Activated naive CD4-positive, alpha-beta T cell treated with anti-CD3 and anti-CD28 coated beads, Interleukin-2, amount 50 U/mL, for 24 hours (primary cell): ENCODE results near the gene KCNT2.

ENCODE experiments used
- H3K27ac Mint-ChIP-seq: one replicate; pipeline ENCODE4 v1.8.0; 2021; ENCODE audit warnings: mild to moderate bottlenecking, mixed read lengths
- H3K27me3 Mint-ChIP-seq: one replicate; pipeline ENCODE4 v1.8.0; 2021; ENCODE audit warnings: mixed read lengths
- H3K36me3 Mint-ChIP-seq: one replicate; pipeline ENCODE4 v1.8.0; 2021; ENCODE audit warnings: mixed read lengths
- H3K4me1 Mint-ChIP-seq: one replicate; pipeline ENCODE4 v1.8.0; 2021; ENCODE audit warnings: mixed read lengths
- H3K4me3 Mint-ChIP-seq: one replicate; pipeline ENCODE4 v1.8.0; 2021; ENCODE audit warnings: mild to moderate bottlenecking, mixed read lengths
- H3K9me3 Mint-ChIP-seq: one replicate; pipeline ENCODE4 v1.8.0; 2021; ENCODE audit warnings: mixed read lengths

Gene KCNT2

GRCh38 chr1:196377811-196378210 is 230.4 kb downstream of the KCNT2 start:
- no peaks in the 10 kb centered on the region for H3K9me3 Mint-ChIP-seq
- H3K36me3 Mint-ChIP-seq, result no peaks in the 10 kb centered on the region
- no peaks in the 10 kb centered on the region for H3K4me1 Mint-ChIP-seq
- H3K27ac Mint-ChIP-seq, result no peak overlapping the region
- no peaks in the 10 kb centered on the region for H3K27me3 Mint-ChIP-seq
- no peak overlapping the region for H3K4me3 Mint-ChIP-seq

GRCh38 chr1:196376630-196377328 is 231.5 kb downstream of the KCNT2 start:
- H3K27me3 Mint-ChIP-seq, result no peaks in the 10 kb centered on the region
- H3K4me3 Mint-ChIP-seq, result no peak overlapping the region
- H3K4me1 Mint-ChIP-seq, result no peaks in the 10 kb centered on the region
- no peak overlapping the region for H3K27ac Mint-ChIP-seq
- H3K9me3 Mint-ChIP-seq, result no peaks in the 10 kb centered on the region
- H3K36me3 Mint-ChIP-seq, result no peaks in the 10 kb centered on the region

DNA sequence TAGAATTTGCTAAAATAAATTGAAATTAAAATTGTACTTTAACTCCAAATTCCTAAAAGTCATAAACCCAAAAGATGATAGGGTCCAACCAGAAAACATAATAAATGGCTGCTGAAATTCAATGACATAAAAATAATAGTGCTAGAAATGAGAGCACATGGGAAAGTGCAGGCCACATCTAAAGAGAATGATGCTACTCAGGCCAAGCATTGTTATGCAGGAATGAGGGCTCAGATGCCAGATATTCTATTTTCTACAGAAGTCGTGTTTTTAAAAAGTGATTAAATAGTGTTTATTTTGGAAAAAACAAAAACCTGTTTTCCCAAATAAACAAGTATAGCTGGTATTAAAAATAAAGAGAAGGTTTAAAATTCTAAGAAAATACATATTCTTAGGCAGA is 234.4 kb downstream of the KCNT2 start:
- Mint-ChIP-seq H3K27ac (no peak overlapping the region), H3K36me3 (no peaks in the 10 kb centered on the region), H3K27me3 (no peaks in the 10 kb centered on the region), H3K4me1 (no peaks in the 10 kb centered on the region), H3K4me3 (no peak overlapping the region), H3K9me3 (no peaks in the 10 kb centered on the region)

- no peak overlapping the region for H3K4me3 Mint-ChIP-seq
- H3K27me3 Mint-ChIP-seq, result no peaks in the 10 kb centered on the region
- H3K27ac Mint-ChIP-seq, result no peak overlapping the region
- H3K9me3 Mint-ChIP-seq, result no peaks in the 10 kb centered on the region
- H3K36me3 Mint-ChIP-seq, result no peaks in the 10 kb centered on the region
- H3K4me1 Mint-ChIP-seq, result no peaks in the 10 kb centered on the region
These were observed 235.2 kb downstream of the KCNT2 start for GRCh38 chr1:196372896-196373536.

- Mint-ChIP-seq H3K27me3 (no peaks in the 10 kb centered on the region), H3K27ac (no peak overlapping the region), H3K9me3 (no peaks in the 10 kb centered on the region), H3K4me1 (no peaks in the 10 kb centered on the region), H3K36me3 (no peaks in the 10 kb centered on the region), H3K4me3 (no peak overlapping the region)
These were observed 240.4 kb downstream of the KCNT2 start for GRCh38 chr1:196367838-196368237.

GRCh38 chr1:196366817-196367495 is 241.3 kb downstream of the KCNT2 start:
- Mint-ChIP-seq H3K4me1 (no peaks in the 10 kb centered on the region), H3K9me3 (no peaks in the 10 kb centered on the region), H3K36me3 (no peaks in the 10 kb centered on the region), H3K4me3 (no peak overlapping the region), H3K27me3 (no peaks in the 10 kb centered on the region), H3K27ac (no peak overlapping the region)

DNA sequence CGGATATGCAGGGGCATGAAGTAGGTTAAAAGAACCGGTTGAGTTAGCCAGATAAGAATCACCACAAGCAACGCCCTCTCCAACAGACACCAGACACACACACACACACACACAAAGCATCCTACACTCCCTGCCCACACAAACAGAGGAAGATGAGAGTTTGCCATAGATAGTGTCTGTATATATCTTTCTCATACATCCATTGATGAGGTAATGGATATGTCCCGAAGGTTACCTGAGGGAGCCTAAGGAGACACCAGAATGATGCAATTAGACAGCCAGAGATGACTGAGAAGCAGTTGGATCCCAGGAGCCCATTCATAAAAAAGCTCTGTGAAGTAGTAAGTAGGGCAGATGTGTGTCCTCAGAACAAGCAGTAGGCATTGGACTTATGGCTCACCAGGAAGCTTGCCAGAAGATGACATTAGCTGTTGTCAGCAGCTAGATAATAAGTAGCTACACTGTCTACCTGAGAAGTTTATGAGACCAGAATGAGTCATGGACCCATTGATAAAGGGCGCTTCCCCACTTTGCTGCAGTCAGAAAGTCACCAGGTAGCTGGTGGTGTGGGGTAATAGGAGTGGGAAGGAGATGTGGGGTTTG is 247.0 kb downstream of the KCNT2 start:
- H3K27me3 Mint-ChIP-seq, result no peaks in the 10 kb centered on the region

GRCh38 chr1:196357913-196358312 is 250.3 kb downstream of the KCNT2 start:
- Mint-ChIP-seq H3K9me3 (no peaks in the 10 kb centered on the region), H3K27me3 (no peaks in the 10 kb centered on the region), H3K4me1 (no peaks in the 10 kb centered on the region), H3K36me3 (no peaks in the 10 kb centered on the region), H3K27ac (no peak overlapping the region), H3K4me3 (no peak overlapping the region)

More for the DNA sequence above, 247.0 kb downstream of the KCNT2 start:
- H3K36me3 Mint-ChIP-seq, result no peaks in the 10 kb centered on the region
- H3K27ac Mint-ChIP-seq, result no peak overlapping the region
- no peaks in the 10 kb centered on the region for H3K4me1 Mint-ChIP-seq
- no peaks in the 10 kb centered on the region for H3K9me3 Mint-ChIP-seq
- no peak overlapping the region for H3K4me3 Mint-ChIP-seq

GRCh38 chr1:196355206-196355786 is 252.9 kb downstream of the KCNT2 start:
- Mint-ChIP-seq H3K4me1 (no peaks in the 10 kb centered on the region), H3K9me3 (no peaks in the 10 kb centered on the region), H3K36me3 (no peaks in the 10 kb centered on the region), H3K27me3 (no peaks in the 10 kb centered on the region), H3K4me3 (no peak overlapping the region), H3K27ac (no peak overlapping the region)

DNA sequence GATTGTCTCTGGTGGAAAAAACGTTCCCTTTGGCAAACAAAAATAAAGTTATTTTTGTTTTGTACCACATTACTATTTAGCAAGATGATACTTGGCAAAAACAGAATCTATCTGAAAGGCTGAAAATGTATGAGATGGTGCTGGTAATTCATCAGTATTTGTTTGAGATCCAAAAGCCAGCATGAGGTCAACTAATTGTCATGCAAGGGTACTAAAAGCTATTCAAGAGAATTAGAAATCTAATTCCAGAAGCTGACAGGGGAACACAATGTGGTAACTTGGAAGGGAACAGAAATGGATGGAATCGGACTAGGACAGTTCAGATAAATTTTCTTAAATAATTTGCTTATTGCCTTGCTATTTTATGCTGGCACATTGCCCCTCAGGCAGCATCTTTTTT is 263.8 kb downstream of the KCNT2 start:
- no peaks in the 10 kb centered on the region for H3K27me3 Mint-ChIP-seq
- H3K4me3 Mint-ChIP-seq, result no peak overlapping the region
- no peaks in the 10 kb centered on the region for H3K9me3 Mint-ChIP-seq
- no peaks in the 10 kb centered on the region for H3K36me3 Mint-ChIP-seq
- H3K4me1 Mint-ChIP-seq, result no peaks in the 10 kb centered on the region
- H3K27ac Mint-ChIP-seq, result no peak overlapping the region

GRCh38 chr1:196324345-196324744 is 283.9 kb downstream of the KCNT2 start:
- H3K4me1 Mint-ChIP-seq, result no peaks in the 10 kb centered on the region
- no peaks in the 10 kb centered on the region for H3K27me3 Mint-ChIP-seq
- H3K9me3 Mint-ChIP-seq, result no peaks in the 10 kb centered on the region
- H3K27ac Mint-ChIP-seq, result no peak overlapping the region
- no peak overlapping the region for H3K4me3 Mint-ChIP-seq
- H3K36me3 Mint-ChIP-seq, result no peaks in the 10 kb centered on the region

DNA sequence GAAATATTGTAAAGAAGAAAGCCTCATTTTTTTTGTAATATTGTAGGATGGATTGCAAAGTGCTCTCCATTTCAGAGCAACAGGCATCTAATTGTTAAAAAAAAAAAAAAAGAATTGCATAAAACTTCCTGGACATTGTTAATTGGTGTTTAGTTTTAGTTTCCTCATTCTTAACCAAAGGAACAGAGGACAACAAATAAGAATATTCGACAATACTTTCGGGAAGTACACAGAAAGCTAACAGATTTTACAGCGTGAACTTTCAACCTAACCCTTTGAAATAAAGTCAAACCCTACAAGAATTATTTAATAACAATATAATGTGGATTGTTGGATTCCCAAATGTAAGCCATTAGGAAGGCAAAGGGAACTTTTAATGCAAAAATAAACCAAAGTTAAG is 284.4 kb downstream of the KCNT2 start:
- Mint-ChIP-seq H3K36me3 (no peaks in the 10 kb centered on the region), H3K9me3 (no peaks in the 10 kb centered on the region), H3K4me1 (no peaks in the 10 kb centered on the region), H3K27me3 (no peaks in the 10 kb centered on the region), H3K27ac (no peak overlapping the region), H3K4me3 (no peak overlapping the region)

DNA sequence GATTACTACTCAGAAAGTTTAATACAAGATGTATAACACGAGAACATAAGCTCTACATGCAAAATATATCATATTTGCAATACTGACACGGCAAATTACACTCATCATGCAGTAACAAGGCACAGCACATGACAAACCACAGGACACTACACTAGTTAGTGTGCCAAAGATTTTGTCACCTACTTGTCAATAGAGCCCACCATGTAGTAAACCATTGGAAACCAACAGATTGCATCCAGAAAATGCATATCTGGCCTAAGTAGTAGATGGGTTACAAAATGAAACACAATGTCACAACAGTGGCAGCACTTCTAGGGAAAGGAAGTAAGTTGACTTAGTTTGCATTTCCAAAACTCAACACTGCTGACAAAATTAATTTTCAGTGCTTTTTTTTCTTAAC is 288.9 kb downstream of the KCNT2 start:
- Mint-ChIP-seq H3K4me3 (no peak overlapping the region), H3K36me3 (no peaks in the 10 kb centered on the region), H3K9me3 (no peaks in the 10 kb centered on the region), H3K27me3 (no peaks in the 10 kb centered on the region), H3K4me1 (no peaks in the 10 kb centered on the region), H3K27ac (no peak overlapping the region)

DNA sequence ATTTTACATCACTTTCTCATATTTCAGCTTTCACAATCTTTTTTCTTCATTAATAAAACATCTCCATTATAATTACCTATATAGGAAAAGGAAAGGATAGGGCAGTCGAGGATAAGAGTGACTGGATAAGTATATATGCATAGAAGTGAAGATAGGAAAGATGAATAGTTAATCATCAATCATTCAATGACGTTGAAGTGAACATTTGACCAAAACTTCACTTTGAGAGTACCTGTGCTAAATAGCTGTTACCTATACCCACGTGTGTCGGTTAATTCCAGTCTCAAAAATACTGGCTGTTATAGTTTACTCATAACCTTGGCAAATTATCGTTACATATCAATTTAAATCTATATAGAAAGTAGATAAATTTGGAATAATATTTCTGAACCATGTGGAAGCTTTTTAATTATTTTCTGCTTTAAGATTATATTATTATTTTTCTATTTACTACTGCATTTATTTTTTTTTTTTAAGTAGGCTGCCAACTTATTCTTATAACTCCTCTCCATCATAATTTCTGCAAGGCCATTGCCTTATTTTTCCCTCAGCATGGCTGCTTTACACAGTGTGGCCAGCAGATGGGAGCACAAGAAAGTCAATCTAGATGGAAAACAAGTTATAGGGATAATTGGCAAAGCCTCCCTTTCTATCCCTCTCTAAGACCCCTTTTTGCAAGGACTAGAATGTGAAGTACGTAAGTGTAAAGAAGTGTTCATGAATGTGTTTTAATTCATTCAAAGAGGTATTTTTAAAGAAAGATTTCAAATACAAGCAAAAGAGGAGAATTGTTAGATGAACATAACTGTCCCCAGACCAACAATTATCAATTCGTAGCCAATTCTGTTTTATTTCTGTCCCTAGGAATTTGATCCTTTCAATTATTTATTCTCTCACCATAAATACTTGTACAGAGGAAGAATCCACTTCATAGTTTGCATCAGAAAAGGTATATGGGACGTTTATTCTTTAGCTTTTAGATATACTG is 290.4 kb downstream of the KCNT2 start:
- H3K4me1 Mint-ChIP-seq, result no peaks in the 10 kb centered on the region
- H3K9me3 Mint-ChIP-seq, result no peaks in the 10 kb centered on the region
- H3K27ac Mint-ChIP-seq, result no peak overlapping the region

DNA sequence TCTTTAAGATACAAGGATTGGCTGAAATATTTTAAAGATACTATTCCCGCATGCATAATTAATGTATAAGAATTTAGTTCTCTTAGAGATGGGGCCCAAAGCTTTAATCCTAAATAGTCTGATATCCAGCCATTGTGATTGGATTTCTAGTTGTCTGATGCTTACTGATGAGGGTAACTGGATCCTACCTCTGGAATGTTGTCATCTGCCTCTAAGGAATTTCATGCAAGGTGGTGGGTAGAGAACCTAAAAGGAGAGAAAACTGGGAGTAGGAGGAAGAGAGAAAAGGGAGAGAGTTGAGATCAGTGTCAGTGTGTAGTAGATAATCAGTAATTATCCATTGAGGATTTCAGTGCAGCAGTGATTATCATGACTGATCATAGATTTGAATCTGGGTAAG is 295.5 kb downstream of the KCNT2 start:
- H3K4me1 Mint-ChIP-seq, result no peaks in the 10 kb centered on the region
- no peaks in the 10 kb centered on the region for H3K27me3 Mint-ChIP-seq
- no peak overlapping the region for H3K27ac Mint-ChIP-seq
- no peaks in the 10 kb centered on the region for H3K36me3 Mint-ChIP-seq
- H3K9me3 Mint-ChIP-seq, result peaks cover 4% of the 10 kb centered on the region
- no peak overlapping the region for H3K4me3 Mint-ChIP-seq

More for the DNA sequence above, 290.4 kb downstream of the KCNT2 start:
- no peaks in the 10 kb centered on the region for H3K36me3 Mint-ChIP-seq
- no peaks in the 10 kb centered on the region for H3K27me3 Mint-ChIP-seq
- no peak overlapping the region for H3K4me3 Mint-ChIP-seq
